Astrocyte of the cerebellum (primary cell): ENCODE data around the gene FUT4.
A peak's percentile ranks its signal among the peaks of the same experiment; 100 is the strongest.

Experiments used
- DNase-seq: peaks from one replicate; pipeline ENCODE4 v3.0.0-alpha.2; 2011; ENCODE audit warnings: low read depth
- H3K4me3 ChIP-seq: 2 replicates; pipeline ENCODE4 v1.5.1; 2011; ENCODE audit warnings: mild to moderate bottlenecking, low read depth, low read length, moderate library complexity
- CTCF ChIP-seq: IDR thresholded peaks from 2 replicates; pipeline ENCODE4 v1.5.1; 2012; ENCODE audit warnings: low read length, low read depth, moderate library complexity, mild to moderate bottlenecking; ENCODE audit errors: missing control alignments
- in situ Hi-C: cut with HindIII; loops from 2 replicates; pipeline ENCODE4 v1.10.0; 2017; ENCODE audit warnings: low sequenced_read_pairs

FUT4 gene

GRCh38 chr11:94519478-94520084, 24.1 kb upstream of the FUT4 start:
- in situ Hi-C loops, result no loop called here
- no peak for DNase-seq
- peak; percentile 44 for TF ChIP-seq CTCF
- H3K4me3 ChIP-seq, result no peak overlapping the region

- no peak overlapping the region for H3K4me3 ChIP-seq
- TF ChIP-seq CTCF, result peak; percentile 51
- in situ Hi-C loops, result no loop called here
- DNase-seq, result no peak
Measured at GRCh38 chr11:94521684-94522083, 22.0 kb upstream of the FUT4 start.

GRCh38 chr11:94524341-94524740, 19.4 kb upstream of the FUT4 start:
- DNase-seq, result no peak
- in situ Hi-C loops, result no loop called here
- no peak for TF ChIP-seq CTCF
- H3K4me3 ChIP-seq, result no peak overlapping the region

- DNase-seq, result peak; percentile 51
- H3K4me3 ChIP-seq, result no peak overlapping the region
- in situ Hi-C loops, result no loop called here
- no peak for TF ChIP-seq CTCF
Measured at GRCh38 chr11:94525546-94526324, 18.0 kb upstream of the FUT4 start.

GRCh38 chr11:94526645-94527438, 16.9 kb upstream of the FUT4 start:
- no peak for TF ChIP-seq CTCF
- DNase-seq, result no peak
- in situ Hi-C loops, result no loop called here
- no peak overlapping the region for H3K4me3 ChIP-seq

- no peak for DNase-seq
- H3K4me3 ChIP-seq, result no peak overlapping the region
- TF ChIP-seq CTCF, result no peak
- in situ Hi-C loops, result no loop called here
Measured at GRCh38 chr11:94528551-94528950, 15.2 kb upstream of the FUT4 start.
